Measurements from ENCODE around the gene ZBED6.
"Not testable (repeated sequence)": the region's sequence is repeated elsewhere in the genome, so short reads cannot be mapped to it uniquely, and the experiment has no call there.

ZBED6 gene

DNA sequence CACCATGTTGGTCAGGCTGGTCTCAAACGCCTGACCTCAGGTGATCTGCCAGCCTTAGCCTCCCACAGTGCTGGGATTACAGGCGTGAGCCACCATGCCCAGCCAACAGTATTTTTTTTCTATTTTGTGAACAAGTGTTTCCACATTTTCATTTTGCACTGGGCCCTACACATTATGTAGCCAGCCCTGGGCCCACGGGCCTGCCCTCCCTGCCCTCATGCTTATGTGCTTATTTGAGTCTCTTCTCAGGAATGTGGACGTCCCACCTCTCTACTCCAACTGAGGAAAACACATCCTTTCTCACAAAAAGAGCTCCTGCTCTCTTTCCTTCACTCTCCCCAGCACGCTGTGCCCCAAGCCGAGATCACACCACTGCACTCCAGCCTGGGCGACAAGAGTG is 13.5 kb upstream of the ZBED6 start:
- TF ChIP-seq, protein P1, sequence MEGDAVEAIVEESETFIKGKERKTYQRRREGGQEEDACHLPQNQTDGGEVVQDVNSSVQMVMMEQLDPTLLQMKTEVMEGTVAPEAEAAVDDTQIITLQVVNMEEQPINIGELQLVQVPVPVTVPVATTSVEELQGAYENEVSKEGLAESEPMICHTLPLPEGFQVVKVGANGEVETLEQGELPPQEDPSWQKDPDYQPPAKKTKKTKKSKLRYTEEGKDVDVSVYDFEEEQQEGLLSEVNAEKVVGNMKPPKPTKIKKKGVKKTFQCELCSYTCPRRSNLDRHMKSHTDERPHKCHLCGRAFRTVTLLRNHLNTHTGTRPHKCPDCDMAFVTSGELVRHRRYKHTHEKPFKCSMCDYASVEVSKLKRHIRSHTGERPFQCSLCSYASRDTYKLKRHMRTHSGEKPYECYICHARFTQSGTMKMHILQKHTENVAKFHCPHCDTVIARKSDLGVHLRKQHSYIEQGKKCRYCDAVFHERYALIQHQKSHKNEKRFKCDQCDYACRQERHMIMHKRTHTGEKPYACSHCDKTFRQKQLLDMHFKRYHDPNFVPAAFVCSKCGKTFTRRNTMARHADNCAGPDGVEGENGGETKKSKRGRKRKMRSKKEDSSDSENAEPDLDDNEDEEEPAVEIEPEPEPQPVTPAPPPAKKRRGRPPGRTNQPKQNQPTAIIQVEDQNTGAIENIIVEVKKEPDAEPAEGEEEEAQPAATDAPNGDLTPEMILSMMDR (IDR thresholded peaks at IDR 0.05; ENCODE audit: low read length, missing control alignments): no peak
- no peak for DNase-seq (ENCODE audit: low read depth)
- no peak overlapping the region for H3K4me3 ChIP-seq (replicated peaks; ENCODE audit: low read depth, low read length)

GRCh38 chr1:203789966-203790365 is 5.5 kb upstream of the ZBED6 start:
- no peak overlapping the region for H3K4me3 ChIP-seq (replicated peaks; ENCODE audit: low read depth, low read length)
- TF ChIP-seq, protein P1 (IDR thresholded peaks at IDR 0.05; ENCODE audit: low read length, missing control alignments): no peak
- DNase-seq (ENCODE audit: low read depth): no peak

DNA sequence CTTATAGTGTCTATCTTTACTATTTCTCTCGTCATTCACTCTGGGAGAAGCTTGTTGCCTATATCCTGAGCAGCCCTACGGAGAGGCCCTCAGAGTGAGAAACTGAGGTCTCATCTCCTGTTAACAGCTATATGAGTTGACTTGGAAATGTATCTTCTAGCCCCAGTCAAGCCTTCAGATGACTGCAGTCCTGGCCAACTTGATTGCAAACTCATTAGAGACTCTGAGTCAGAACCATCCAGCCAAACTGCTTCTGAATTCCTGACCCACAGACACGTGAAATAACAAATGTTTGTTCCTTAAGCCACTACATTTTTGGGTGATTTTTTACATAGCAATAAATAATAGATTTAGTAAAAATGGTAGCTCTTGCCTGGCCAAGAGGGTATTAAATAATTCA is 3.9 kb upstream of the ZBED6 start:
- no peak overlapping the region for H3K4me3 ChIP-seq (replicated peaks; ENCODE audit: low read depth, low read length)
- TF ChIP-seq, protein P1 (IDR thresholded peaks at IDR 0.05; ENCODE audit: low read length, missing control alignments): no peak
- DNase-seq (ENCODE audit: low read depth): no peak

DNA sequence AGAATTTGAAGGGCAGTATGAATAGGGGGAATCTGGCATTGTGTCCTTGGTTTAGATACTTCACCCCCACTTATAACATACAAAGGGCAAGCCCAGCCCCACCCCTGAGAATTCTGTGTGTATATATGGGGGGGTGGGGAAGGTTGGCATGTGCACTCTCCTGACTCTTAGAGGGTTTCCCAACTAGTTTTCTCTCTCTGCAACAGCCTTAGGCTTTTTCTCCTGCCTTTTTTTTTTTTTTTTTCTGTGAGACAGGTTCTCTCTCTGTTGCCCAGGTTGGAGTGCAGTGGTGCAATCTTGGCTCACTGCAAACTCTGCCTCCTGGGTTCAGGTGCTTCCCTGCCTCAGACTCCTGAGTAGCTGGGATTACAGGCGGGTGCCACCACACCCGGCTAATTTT is 2.9 kb upstream of the ZBED6 start:
- no peak for DNase-seq (ENCODE audit: low read depth)
- TF ChIP-seq, protein P1 (IDR thresholded peaks at IDR 0.05; ENCODE audit: low read length, missing control alignments): no peak
- H3K4me3 ChIP-seq (replicated peaks; ENCODE audit: low read depth, low read length): no peak overlapping the region

- not testable (repeated sequence) for H3K4me3 ChIP-seq (replicated peaks; ENCODE audit: low read depth, low read length); DNase-seq (ENCODE audit: low read depth)
Measured at GRCh38 chr1:203793561-203793960, 1.9 kb upstream of the ZBED6 start.

GRCh38 chr1:203794764-203795440 is 521 bp upstream of the ZBED6 start:
- peak overlapping the region; percentile 79 for H3K4me3 ChIP-seq (replicated peaks; ENCODE audit: low read depth, low read length)
- TF ChIP-seq, protein P1 (IDR thresholded peaks at IDR 0.05; ENCODE audit: low read length, missing control alignments): no peak
- no peak for DNase-seq (ENCODE audit: low read depth)

GRCh38 chr1:203796236-203796605 is 798 bp downstream of the ZBED6 start:
- TF ChIP-seq, protein P1 (IDR thresholded peaks at IDR 0.05; ENCODE audit: low read length, missing control alignments): no peak

More at GRCh38 chr1:203796236-203796605, 798 bp downstream of the ZBED6 start:
- DNase-seq (ENCODE audit: low read depth): peak; percentile 33
- H3K4me3 ChIP-seq (replicated peaks; ENCODE audit: low read depth, low read length): peak overlapping the region; percentile 79
